GM10248 (cell line): Measurements from ENCODE around the gene SPRYD3.
"Not testable (repeated sequence)": the region's sequence is repeated elsewhere in the genome, so short reads cannot be mapped to it uniquely, and the experiment has no call there.

Experiments used
- CTCF ChIA-PET: fragments of 300-600 bp; sonication (Branson Sonifier 250); formaldehyde crosslinking; extraction: SDS; loops from one replicate; lab custom pipeline; 2021; ENCODE audit warnings: antibody characterized with exemption; lab: Yijun Ruan, JAX
- POLR2A ChIA-PET: fragments of 350-650 bp; sonication (Branson Sonifier 250); formaldehyde crosslinking; extraction: SDS; loops from one replicate; lab custom pipeline; 2020; ENCODE audit warnings: antibody characterized with exemption; lab: Yijun Ruan, JAX
- DNase-seq: peaks from one replicate; pipeline ENCODE4 v3.0.0; 2012; ENCODE audit errors: extremely low spot score
- CTCF ChIP-seq: IDR thresholded peaks from 2 replicates; pipeline ENCODE4 v1.5.1; 2012; ENCODE audit warnings: mild to moderate bottlenecking, low read depth; ENCODE audit errors: extremely low read depth, missing control alignments, control extremely low read depth

The SPRYD3 gene

GRCh38 chr12:53097564-53098353 is 18.6 kb upstream of the SPRYD3 start, which contains the start of gene IGFBP6:
Gene IGFBP6, plus strand, starts transcription at chr12:53097667. Its CDS starts 51 bp downstream, at chr12:53097718.
- no peak for TF ChIP-seq CTCF
- ChIA-PET POLR2A (no interaction called here), CTCF (interaction anchor here (0.7 to 17.2 kb wide), 14 partner anchors 11 to 213 kb away, joined by 3 to 294 read pairs (median 6); partner anchors contain the start of gene SPRYD3)
- peak; percentile 65 for DNase-seq

GRCh38 chr12:53097207-53097563 is 18.0 kb upstream of the SPRYD3 start:
- DNase-seq = no peak
- ChIA-PET CTCF (interaction anchor here (1.5 to 17.2 kb wide), 6 partner anchors 11 to 64 kb away, joined by 3 to 294 read pairs (median 15); partner anchors contain the start of gene SPRYD3), POLR2A (no interaction called here)
- no peak for TF ChIP-seq CTCF

GRCh38 chr12:53096759-53097158 is 17.6 kb upstream of the SPRYD3 start:
- ChIA-PET POLR2A (no interaction called here), CTCF (interaction anchor here (1.7 to 17.2 kb wide), 3 partner anchors 29 to 64 kb away, joined by 3 to 294 read pairs (median 5); no protein-coding TSS in a partner anchor)
- TF ChIP-seq CTCF = no peak
- no peak for DNase-seq

GRCh38 chr12:53096089-53096741 is 17.0 kb upstream of the SPRYD3 start:
- no peak for DNase-seq
- ChIA-PET POLR2A (no interaction called here), CTCF (interaction anchor here (1.7 to 17.2 kb wide), 4 partner anchors 17 to 64 kb away, joined by 3 to 294 read pairs (median 6); partner anchors contain the start of gene SPRYD3)
- TF ChIP-seq CTCF = no peak

- DNase-seq, POLR2A ChIA-PET: not testable (repeated sequence)
- CTCF ChIA-PET = interaction anchor here (2.2 to 17.2 kb wide), 2 partner anchors 17 to 28 kb away, joined by 8 to 294 read pairs; partner anchors contain the start of gene SPRYD3
These were observed 16.4 kb upstream of the SPRYD3 start for GRCh38 chr12:53095596-53095895.

- DNase-seq, POLR2A ChIA-PET: not testable (repeated sequence)
- CTCF ChIA-PET = interaction anchor here (0.7 to 17.2 kb wide), 4 partner anchors 16 to 116 kb away, joined by 3 to 294 read pairs (median 6); partner anchors contain the start of gene SPRYD3
These were observed 15.8 kb upstream of the SPRYD3 start for GRCh38 chr12:53094796-53095595.

GRCh38 chr12:53094394-53094787 is 15.2 kb upstream of the SPRYD3 start:
- DNase-seq = no peak
- no peak for TF ChIP-seq CTCF
- CTCF ChIA-PET = interaction anchor here (0.7 to 17.2 kb wide), 4 partner anchors 15 to 117 kb away, joined by 3 to 294 read pairs (median 6); partner anchors contain the start of gene SPRYD3
- POLR2A ChIA-PET = no interaction called here
